ENCODE results near the gene SELPLG. TPM values are rescaled to one million over a fixed set of nuclear protein-coding genes. Genes with fewer than 3 reads are reported as not detected.
"Not testable (repeated sequence)": the region's sequence is repeated elsewhere in the genome, so short reads cannot be mapped to it uniquely, and the experiment has no call there.

SELPLG gene
- total RNA-seq, 1 experiment from 2014 or later = 0.23 TPM

GRCh38 chr12:108638997-108639822 is 5.5 kb upstream of the SELPLG start:
- DNase-seq (ENCODE audit: low read depth) = no peak

- DNase-seq (ENCODE audit: low read depth) = no peak
Measured at GRCh38 chr12:108638141-108638827, 4.6 kb upstream of the SELPLG start.

DNA sequence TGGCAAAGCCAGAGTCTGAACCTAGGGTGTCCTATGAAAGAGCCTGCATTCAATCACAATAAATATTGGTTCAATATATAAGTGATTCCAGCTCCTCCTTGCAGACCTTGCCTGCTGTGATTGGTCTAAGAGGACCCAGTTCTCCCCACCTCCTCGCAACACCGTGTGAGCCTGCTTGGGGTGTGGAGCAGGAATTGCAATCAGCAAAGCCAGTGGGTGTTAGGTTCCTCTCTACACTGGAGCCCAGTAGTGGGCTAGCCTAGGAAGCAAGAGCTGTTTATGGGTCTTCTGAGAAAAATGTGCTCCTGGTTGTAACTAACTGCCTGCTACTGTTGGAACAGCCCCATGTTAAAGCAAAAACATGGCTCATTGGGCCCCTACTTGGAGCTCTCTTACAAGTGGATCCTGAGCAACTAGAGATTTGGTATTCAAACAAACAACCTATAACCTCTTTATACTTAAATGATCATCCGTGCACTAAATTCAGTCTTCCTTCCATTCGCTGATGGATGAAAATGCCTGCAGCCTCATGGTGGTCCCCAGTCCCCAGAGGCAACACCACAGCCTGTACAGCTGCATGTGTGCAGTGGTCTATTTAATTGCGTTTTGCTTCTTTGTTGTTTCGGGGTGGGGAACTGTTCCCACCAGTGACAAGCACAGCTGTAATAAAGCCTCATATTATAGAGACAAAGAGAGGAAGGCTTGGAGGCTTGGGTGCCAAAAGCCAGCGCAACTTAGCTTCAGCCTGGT is 3.7 kb upstream of the SELPLG start:
- DNase-seq (ENCODE audit: low read depth) = no peak

- no peak for DNase-seq (ENCODE audit: low read depth)
Measured at GRCh38 chr12:108635997-108636808, 2.5 kb upstream of the SELPLG start.

DNA sequence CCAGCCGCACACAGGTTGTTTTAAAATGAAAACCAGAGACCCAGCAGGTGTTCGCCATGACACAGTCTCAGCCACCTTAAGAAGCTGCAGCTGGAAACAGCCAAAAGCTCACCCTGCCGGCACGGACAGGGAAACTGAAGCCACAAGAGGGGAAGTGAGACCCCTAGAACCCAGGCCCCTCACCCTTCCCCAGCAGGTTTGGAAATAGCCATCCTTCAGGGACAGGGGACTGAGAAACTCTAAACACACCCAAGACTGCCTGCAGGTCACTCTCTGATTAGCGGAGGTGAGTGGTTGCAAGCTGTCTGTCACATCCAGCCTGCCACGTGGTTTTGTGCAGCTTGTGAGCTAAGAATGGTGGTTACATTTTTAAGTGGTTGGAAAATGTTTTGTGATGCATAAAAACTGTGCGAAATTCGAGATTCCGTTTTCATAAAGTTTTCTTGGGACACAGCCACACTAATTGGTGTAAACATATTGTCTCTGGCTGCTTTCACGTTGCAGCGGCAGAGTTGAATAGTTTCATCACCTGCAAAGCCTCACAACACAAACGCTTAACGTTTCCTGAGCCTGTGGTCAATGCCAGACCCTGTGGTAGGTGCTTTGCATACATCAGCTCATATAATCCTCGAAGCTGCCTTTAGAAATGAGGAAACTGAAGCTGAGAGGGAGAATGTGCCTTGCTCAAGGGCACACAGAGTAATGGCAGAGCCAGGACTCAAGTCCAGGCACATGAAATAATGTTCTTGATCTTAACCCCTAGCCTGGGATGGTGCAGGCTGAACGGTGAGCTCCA is 1.7 kb upstream of the SELPLG start:
- no peak for DNase-seq (ENCODE audit: low read depth)

DNA sequence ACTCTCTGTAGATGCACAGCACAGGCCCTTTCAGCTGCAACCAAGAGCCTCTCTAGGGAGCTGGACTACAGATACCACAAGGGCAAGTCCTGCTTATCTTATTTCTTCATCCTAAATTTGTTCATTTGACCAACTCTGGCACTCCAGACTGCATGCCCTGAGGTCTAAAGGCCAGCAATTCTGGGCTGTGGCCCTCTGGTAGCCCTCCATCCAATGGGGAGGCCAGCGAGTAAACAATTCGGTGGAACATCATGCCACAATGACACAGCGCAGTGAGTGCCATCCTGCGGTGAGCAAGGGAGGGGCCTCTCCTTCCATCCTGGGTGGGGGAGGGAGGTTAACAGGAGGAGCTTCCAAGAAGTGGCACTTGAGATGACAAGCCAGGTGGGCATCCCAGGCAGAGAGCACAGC is 652 bp upstream of the SELPLG start:
- DNase-seq (ENCODE audit: low read depth) = no peak

- no peak for DNase-seq (ENCODE audit: low read depth)
Measured at GRCh38 chr12:108633081-108633533, 587 bp downstream of the SELPLG start.

- DNase-seq (ENCODE audit: low read depth) = not testable (repeated sequence)
Measured at GRCh38 chr12:108631261-108631660, 2.4 kb downstream of the SELPLG start.

DNA sequence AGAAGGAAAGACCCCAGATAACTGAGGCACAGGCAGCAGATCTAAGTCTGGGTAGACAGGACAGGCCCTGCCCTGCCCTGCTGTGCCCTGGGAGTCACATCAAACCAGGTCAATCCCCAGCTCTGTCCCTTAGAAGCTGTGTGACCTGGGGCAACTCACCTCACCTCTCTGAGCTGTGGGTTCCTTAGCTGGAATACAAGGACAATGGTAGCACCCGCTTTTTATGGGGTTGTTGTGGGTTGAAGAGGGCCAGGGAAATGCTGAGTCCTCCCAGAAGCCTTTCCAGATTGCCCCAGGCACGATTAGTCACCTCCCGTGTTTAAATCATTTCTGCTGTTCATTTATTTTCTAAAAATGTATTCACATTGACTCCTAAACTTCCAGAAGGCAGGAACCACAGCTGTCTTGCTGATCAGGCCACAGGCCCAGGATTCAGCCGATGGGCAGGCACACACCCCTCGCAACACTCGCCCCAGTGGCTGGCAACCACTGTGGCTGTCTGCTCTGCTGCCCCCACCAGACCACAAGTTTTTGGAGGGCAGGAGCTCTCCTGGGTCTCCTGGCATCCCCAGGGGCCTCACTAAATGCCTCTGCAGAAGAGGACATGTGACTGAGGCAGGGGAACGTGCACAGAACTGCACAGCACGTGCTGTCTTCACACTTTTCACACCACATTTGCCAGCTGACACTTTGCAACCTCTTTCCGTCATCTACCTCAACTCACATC is 3.0 kb downstream of the SELPLG start:
- DNase-seq (ENCODE audit: low read depth) = peak; percentile 87

- DNase-seq (ENCODE audit: low read depth) = peak; percentile 89
Measured at GRCh38 chr12:108629824-108630476, 3.7 kb downstream of the SELPLG start.

DNA sequence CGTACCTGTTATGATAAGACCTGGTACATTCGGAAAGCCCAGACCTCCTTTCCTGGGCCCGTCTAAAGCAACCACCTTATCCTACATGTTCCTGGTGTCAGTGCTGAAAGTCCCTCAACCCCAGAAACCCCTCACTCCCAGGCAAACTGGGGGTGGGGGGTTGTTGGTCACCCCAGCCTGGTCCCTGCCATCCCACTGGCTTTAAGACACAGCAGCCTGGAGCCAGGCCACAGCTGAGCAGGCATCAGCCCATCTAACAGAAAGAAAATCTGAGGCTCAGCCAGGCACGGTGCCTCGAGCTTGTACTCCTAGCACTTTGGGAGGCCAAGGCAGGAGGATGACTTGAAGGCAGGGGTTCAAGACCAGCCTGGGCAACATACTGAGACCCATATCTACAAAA is 4.5 kb downstream of the SELPLG start:
- DNase-seq (ENCODE audit: low read depth) = no peak

DNA sequence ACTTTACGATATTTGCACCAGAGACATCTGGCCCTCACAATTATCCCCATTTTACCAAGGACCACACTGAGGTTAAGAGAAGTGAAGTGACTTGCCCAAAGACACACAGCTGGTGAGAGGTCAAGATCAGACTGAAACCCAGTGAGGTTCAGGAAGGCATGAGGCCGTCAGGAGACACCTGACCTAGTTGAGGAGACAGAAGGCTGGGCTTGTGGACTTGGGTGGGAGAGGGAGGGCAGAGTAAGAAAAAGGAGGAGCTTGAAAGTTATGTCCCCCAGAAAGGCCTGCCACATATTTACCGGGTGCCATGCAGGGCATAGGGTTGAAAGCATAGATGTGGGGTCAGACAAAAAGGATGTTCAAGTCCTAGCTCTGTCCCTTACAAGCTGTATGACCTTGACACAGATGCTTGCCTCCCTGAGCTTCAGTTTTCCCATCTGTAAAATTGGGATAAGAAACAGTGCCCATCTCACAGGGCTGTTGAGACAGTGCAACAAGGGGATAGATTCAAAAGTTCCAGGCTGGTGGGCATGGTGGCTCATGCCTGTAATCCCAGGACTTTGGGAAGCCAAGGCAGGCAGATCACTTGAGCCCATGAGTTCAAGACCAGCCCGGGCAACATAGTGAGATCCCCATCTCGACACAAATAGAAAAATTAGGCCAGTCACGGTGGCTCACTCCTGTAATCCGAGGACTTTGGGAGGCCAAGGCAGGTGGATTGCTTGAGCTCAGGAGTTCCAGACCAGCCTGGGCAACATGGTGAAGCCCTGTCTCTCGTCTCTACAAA is 6.4 kb downstream of the SELPLG start:
- no peak for DNase-seq (ENCODE audit: low read depth)

GRCh38 chr12:108625228-108625627 is 8.5 kb downstream of the SELPLG start:
- no peak for DNase-seq (ENCODE audit: low read depth)

DNA sequence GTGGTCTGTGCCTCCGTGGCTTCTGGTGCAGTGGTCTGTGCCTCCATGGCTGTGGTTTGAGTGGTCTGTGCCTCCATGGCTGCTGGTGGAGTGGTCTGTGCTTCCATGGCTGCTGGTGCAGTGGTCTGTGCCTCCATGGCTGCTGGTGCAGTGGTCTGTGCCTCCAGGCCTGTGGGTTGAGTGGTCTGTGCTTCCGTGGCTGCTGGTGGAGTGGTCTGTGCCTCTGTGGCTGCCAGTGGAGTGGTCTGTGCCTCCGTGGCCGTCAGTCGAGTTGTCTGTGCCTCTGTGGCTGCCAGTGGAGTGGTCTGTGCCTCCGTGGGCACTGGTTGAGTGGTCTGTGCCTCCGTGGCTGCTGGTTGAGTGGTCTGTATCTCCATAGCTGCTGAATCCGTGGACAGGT is 10.1 kb downstream of the SELPLG start:
- DNase-seq (ENCODE audit: low read depth) = no peak

DNA sequence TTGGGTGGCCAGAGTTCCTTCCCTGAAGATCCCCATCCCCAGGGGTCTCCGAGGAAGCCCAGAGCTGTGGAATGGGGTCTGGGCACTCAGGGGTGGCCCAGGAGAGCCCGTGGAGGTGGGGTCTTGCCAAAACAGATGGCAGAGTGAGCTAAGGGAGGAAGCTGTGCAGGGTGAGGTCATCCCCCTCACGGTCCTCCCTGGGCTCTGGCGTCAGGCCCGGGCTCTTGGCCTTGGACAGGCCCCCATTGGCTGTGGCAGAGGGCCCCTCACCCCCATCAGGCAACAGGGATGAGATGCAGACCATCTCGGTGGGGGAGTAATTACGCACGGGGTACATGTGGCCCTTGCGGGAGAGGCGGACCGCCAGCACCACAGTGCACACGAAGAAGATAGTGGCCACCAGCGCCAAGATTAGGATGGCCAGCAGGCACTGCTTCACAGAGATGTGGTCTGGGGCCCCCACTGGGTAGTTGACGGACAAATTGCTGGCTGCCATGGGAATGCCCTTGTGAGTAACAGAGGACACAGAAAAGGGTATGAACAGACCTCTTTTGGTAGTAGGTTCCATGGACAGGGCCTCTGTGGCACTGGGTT is 10.7 kb downstream of the SELPLG start:
- no peak for DNase-seq (ENCODE audit: low read depth)

DNA sequence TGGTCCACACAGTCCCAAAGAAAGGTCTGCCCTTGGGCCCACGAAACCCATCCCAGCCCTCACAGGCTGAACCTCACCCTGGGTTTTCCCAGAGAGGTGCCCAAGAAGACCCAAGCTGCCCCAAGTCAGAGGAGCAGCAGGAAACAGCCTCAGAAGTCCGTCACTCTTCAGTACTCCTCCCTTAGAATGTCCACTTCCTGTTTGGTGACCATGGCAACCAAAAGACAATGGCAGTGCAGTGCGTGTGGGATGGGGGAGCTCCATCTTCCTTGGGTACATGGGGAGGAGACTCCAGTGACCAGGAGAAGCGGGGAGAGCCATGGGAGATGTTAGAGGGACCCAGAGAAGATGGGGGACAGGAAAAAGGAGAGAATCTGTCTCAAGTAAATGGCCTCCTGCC is 11.3 kb downstream of the SELPLG start:
- peak; percentile 69 for DNase-seq (ENCODE audit: low read depth)

- DNase-seq (ENCODE audit: low read depth) = no peak
Measured at GRCh38 chr12:108621161-108621560, 12.5 kb downstream of the SELPLG start.

DNA sequence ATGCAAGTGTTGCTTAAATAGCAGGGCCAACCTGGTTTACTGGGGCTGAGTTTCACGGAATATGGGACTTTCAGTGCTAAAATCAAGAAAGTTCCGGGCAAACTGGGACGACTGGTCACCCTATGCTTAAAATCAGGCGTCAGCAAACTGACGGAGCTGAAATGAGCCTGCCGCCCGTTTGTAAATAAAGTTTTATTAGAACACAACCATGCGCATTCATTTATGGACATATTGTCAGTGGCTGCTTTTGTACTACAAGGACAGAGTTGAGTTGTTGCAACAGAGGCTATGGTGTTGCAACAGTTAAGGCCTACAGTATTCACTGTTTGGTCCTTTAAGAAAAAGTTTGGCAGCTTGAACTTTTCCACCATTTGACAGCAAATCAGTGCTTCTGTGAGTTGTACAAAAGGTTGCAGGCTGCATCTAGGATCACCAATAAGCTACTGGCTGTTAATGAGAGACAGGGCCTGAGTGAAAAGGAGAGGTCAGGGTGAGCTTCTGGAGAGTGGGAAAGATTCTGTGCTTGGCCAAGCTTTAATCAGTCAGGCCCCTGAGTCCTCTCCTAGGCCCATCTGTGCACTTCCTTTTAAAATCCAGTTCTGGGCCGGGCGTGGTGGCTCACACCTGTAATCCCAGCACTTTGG is 13.3 kb downstream of the SELPLG start:
- DNase-seq (ENCODE audit: low read depth) = no peak

All from Daoy (cell line).